Liver (tissue), 3 donors: ENCODE results near the gene NAT9.

ENCODE experiments used
- ATF3 ChIP-seq: IDR thresholded peaks from 2 replicates; pipeline ENCODE4 v1.6.1; 2016; ENCODE audit warnings: antibody characterized with exemption
- CTCF ChIP-seq: fragments of 150-350 bp; IDR thresholded peaks from 2 replicates; pipeline ENCODE4 v1.5.1; 2017; ENCODE audit warnings: improper control_type of control experiment, low read depth, low read length; ENCODE audit not compliant: missing input control
- EGR1 ChIP-seq, 2 donors: IDR thresholded peaks; 2 replicates each; pipeline ENCODE4 v1.6.1; 2016 to 2018; ENCODE audit warnings: antibody characterized with exemption in 2 of 2, low read depth in 2 of 2
- FOXA1 ChIP-seq: IDR thresholded peaks from 2 replicates; pipeline ENCODE4 v1.6.1; 2016; ENCODE audit warnings: antibody characterized with exemption
- GABPA ChIP-seq, 2 donors: IDR thresholded peaks in 1 of 2; conservative IDR thresholded peaks in 1 of 2; 2 replicates each; pipeline ENCODE4 v1.6.1; 2016; ENCODE audit warnings: antibody characterized with exemption in 2 of 2, mild to moderate bottlenecking in 1 of 2, moderate library complexity in 1 of 2
- HNF4A ChIP-seq, 2 donors: conservative IDR thresholded peaks; 2 replicates each; pipeline ENCODE4 v1.6.1; 2016; ENCODE audit warnings: antibody characterized with exemption in 2 of 2, mild to moderate bottlenecking in 2 of 2
- JUND ChIP-seq, 2 donors: IDR thresholded peaks; 2 replicates each; pipeline ENCODE4 v1.6.1; 2016; ENCODE audit warnings: antibody characterized with exemption in 2 of 2
- MAX ChIP-seq: IDR thresholded peaks from 2 replicates; pipeline ENCODE4 v1.6.1; 2016; ENCODE audit warnings: antibody characterized with exemption
- RXRA ChIP-seq, 2 donors: IDR thresholded peaks; 2 replicates each; pipeline ENCODE4 v1.6.1; 2017 to 2018; ENCODE audit warnings: antibody characterized with exemption in 2 of 2, mild to moderate bottlenecking in 1 of 2
- YY1 ChIP-seq: IDR thresholded peaks from 2 replicates; pipeline ENCODE4 v1.6.1; 2016; ENCODE audit warnings: antibody characterized with exemption, mild to moderate bottlenecking
- ZBTB33 ChIP-seq: IDR thresholded peaks from 2 replicates; pipeline ENCODE4 v1.6.1; 2016; ENCODE audit warnings: antibody characterized with exemption
- donor health status: healthy.
- donor health status: healthy.

GRCh38 chr17:74769266-74769855 lies 6.8 kb downstream of the NAT9 start:
- TF ChIP-seq CTCF, result no peak
- no peak for TF ChIP-seq ZBTB33
- no peak for TF ChIP-seq JUND (IDR thresholded peaks at IDR 0.05)
- TF ChIP-seq GABPA (IDR thresholded peaks at IDR 0.05 in 1 of 2, conservative IDR thresholded peaks at IDR 0.05 in 1 of 2), result no peak
- no peak for TF ChIP-seq MAX
- TF ChIP-seq RXRA (IDR thresholded peaks at IDR 0.05), result peak in 1 of 2 donors; percentile 8
- no peak for TF ChIP-seq EGR1 (IDR thresholded peaks at IDR 0.05; ENCODE audit: low read depth in 2 of 2)
- TF ChIP-seq YY1, result no peak
- no peak for TF ChIP-seq HNF4A (conservative IDR thresholded peaks at IDR 0.05)
- TF ChIP-seq FOXA1, result no peak
- TF ChIP-seq ATF3, result no peak
